Breast epithelium (tissue), 3 donors: ENCODE measurements around the gene TMEM117.

Source experiments
- CTCF ChIP-seq, 3 donors: fragments of 450-650 bp; IDR thresholded peaks; one replicate each; pipeline ENCODE4 v1.5.1; 2016 to 2017; ENCODE audit warnings: antibody characterized with exemption in 3 of 3, mild to moderate bottlenecking in 3 of 3, moderate library complexity in 3 of 3
- POLR2A ChIP-seq: fragments of 450-650 bp; IDR thresholded peaks from one replicate; pipeline ENCODE4 v1.6.1; 2016; ENCODE audit warnings: antibody characterized with exemption, mild to moderate bottlenecking, moderate library complexity
- POLR2AphosphoS5 ChIP-seq, 3 donors: sonication (generic); formaldehyde crosslinking; IDR thresholded peaks; one replicate each; pipeline ENCODE4 v1.6.1; 2017; ENCODE audit warnings: antibody characterized with exemption in 3 of 3

GRCh38 chr12:44224399-44225148 is 388.7 kb downstream of the TMEM117 start:
- TF ChIP-seq CTCF (IDR thresholded peaks at IDR 0.05): no peak
- TF ChIP-seq POLR2A: no peak
- no peak for TF ChIP-seq POLR2AphosphoS5 (IDR thresholded peaks at IDR 0.05)
